Common myeloid progenitor, CD34-positive (primary cell): ENCODE measurements around the gene ZNFX1.
A peak's percentile ranks its signal among the peaks of the same experiment; 100 is the strongest.
"Not testable (repeated sequence)": the region's sequence is repeated elsewhere in the genome, so short reads cannot be mapped to it uniquely, and the experiment has no call there.

Experiments
- CTCF ChIA-PET: fragments of 350-600 bp; sonication (Branson Sonifier 250); formaldehyde crosslinking; loops from one replicate; lab custom pipeline; 2021; ENCODE audit warnings: antibody characterized with exemption; lab: Charles Lee
- POLR2A ChIA-PET: fragments of 350-600 bp; sonication (Branson Sonifier 250); formaldehyde crosslinking; loops from one replicate; lab custom pipeline; 2021; ENCODE audit warnings: antibody characterized with exemption; lab: Charles Lee
- DNase-seq, 3 donors: peaks; one replicate each; pipeline versions ENCODE4 v3.0.0 to v3.0.0-alpha.2; 2013
- H3K27ac ChIP-seq, 2 experiments: 1 replicate in 1 of 2; 2 replicates in 1 of 2; pipeline ENCODE4 v1.7.0; 2013; ENCODE audit warnings: inconsistent platforms in 2 of 2, low read length in 2 of 2, mild to moderate bottlenecking in 2 of 2, low read depth in 1 of 2, moderate library complexity in 1 of 2; ENCODE audit not compliant: severe bottlenecking in 2 of 2, insufficient read depth in 1 of 2, poor library complexity in 1 of 2
- H3K27me3 ChIP-seq, 5 experiments: replicated peaks in 2 of 5; 1 replicate in 3 of 5; 2 replicates in 2 of 5; pipeline versions ENCODE4 v1.6.1 to v1.7.0; 2013; ENCODE audit warnings: low read length in 4 of 5, mild to moderate bottlenecking in 2 of 5, moderate library complexity in 2 of 5, inconsistent platforms in 1 of 5; ENCODE audit not compliant: insufficient read depth in 5 of 5, control insufficient read depth in 4 of 5
- H3K36me3 ChIP-seq, 4 experiments: 1 replicate in 2 of 4; 2 replicates in 2 of 4; pipeline versions ENCODE4 v1.6.1 to v1.7.0; 2013; ENCODE audit warnings: low read length in 3 of 4, control low read depth in 1 of 4, mild to moderate bottlenecking in 1 of 4; ENCODE audit not compliant: control insufficient read depth in 4 of 4, insufficient read depth in 4 of 4
- H3K4me1 ChIP-seq, 4 experiments: 1 replicate in 3 of 4; 2 replicates in 1 of 4; pipeline versions ENCODE4 v1.6.1 to v1.7.1; 2013; ENCODE audit warnings: low read length in 3 of 4, mild to moderate bottlenecking in 3 of 4, control low read depth in 1 of 4, inconsistent platforms in 1 of 4, moderate library complexity in 1 of 4; ENCODE audit not compliant: control insufficient read depth in 4 of 4, insufficient read depth in 4 of 4; ENCODE audit errors: control extremely low read depth in 1 of 4
- H3K4me3 ChIP-seq, 7 experiments: 1 replicate in 4 of 7; 2 replicates in 3 of 7; pipeline versions ENCODE4 v1.5.1 to v1.7.0; 2013; ENCODE audit warnings: mild to moderate bottlenecking in 7 of 7, low read length in 6 of 7, moderate library complexity in 6 of 7, inconsistent platforms in 2 of 7, low read depth in 2 of 7, control low read depth in 1 of 7; ENCODE audit not compliant: insufficient read depth in 4 of 7, control insufficient read depth in 1 of 7; ENCODE audit errors: extremely low read depth in 1 of 7
- H3K9me3 ChIP-seq, 5 experiments: 1 replicate in 4 of 5; 2 replicates in 1 of 5; pipeline versions ENCODE4 v1.6.1 to v1.7.1; 2013; ENCODE audit warnings: low read length in 4 of 5, mild to moderate bottlenecking in 2 of 5, inconsistent platforms in 1 of 5, low read depth in 1 of 5, moderate library complexity in 1 of 5; ENCODE audit not compliant: control insufficient read depth in 4 of 5, insufficient read depth in 2 of 5; ENCODE audit errors: control extremely low read depth in 1 of 5
- WGBS: methylation state at CpG from one replicate; pipeline ENCODE4 v1.1.5; 2013; ENCODE audit not compliant: insufficient coverage; 5-methylcytosine and 5-hydroxymethylcytosine counted together

The ZNFX1 gene

GRCh38 chr20:49225896-49226295 is 52.0 kb downstream of the ZNFX1 start:
- Histone ChIP-seq H3K9me3 (no peaks in the 10 kb centered on the region), H3K4me1 (peaks cover 0 to 14% (median 13%) of the 10 kb centered on the region in 4 experiments), H3K27ac (no peak overlapping the region), H3K36me3 (peaks cover 21 to 76% (median 55%) of the 10 kb centered on the region in 4 experiments), H3K27me3 (no peaks in the 10 kb centered on the region), H3K4me3 (no peak overlapping the region)
- WGBS, result 92% methylated on average over 6 of the region's 7 CpGs
- POLR2A ChIA-PET, result no interaction called here
- no peak for DNase-seq
- CTCF ChIA-PET, result interaction anchor here (2.0 kb wide), 1 partner anchor 93 kb away, joined by 5 read pairs; no protein-coding TSS in a partner anchor

- peaks cover 17 to 36% (median 29%) of the 10 kb centered on the region in 4 experiments for H3K36me3 ChIP-seq
- H3K27ac ChIP-seq, result peak overlapping the region; percentile 93 to 94
- no peaks in the 10 kb centered on the region for H3K9me3 ChIP-seq
- no peak for DNase-seq
- ChIA-PET CTCF (interaction anchor here (0.6 to 9.4 kb wide), 3 partner anchors 10 to 85 kb away, joined by 3 to 104 read pairs (median 3); no protein-coding TSS in a partner anchor), POLR2A (interaction anchor here (0.8 kb wide), 1 partner anchor 32 kb away, joined by 4 read pairs; the partner anchor contains the start of gene STAU1)
- no peaks in the 10 kb centered on the region for H3K27me3 ChIP-seq
- 79% methylated on average over 23 of the region's 28 CpGs for WGBS
- H3K4me1 ChIP-seq, result peaks cover 6 to 22% (median 19%) of the 10 kb centered on the region in 4 experiments
- peak overlapping the region; percentile 49 to 100 (median 95) for H3K4me3 ChIP-seq
Measured at GRCh38 chr20:49219924-49220831, 57.7 kb downstream of the ZNFX1 start.

- DNase-seq, result peak; percentile 99
- 0% methylated on average over 42 of the region's 46 CpGs for WGBS
Measured at GRCh38 chr20:49219091-49219923, 58.5 kb downstream of the ZNFX1 start, which contains the start of gene DDX27. DDX27 (plus strand) TSS chr20:49219416; CDS start chr20:49219449, 33 bp downstream.

GRCh38 chr20:49218739-49219090 is 59.1 kb downstream of the ZNFX1 start:
- peaks cover 6 to 22% (median 19%) of the 10 kb centered on the region in 4 experiments for H3K4me1 ChIP-seq
- peak overlapping the region in 1 of 2 experiments; percentile 94 for H3K27ac ChIP-seq
- WGBS, result 100% methylated on average over 4 of the region's 13 CpGs
- H3K36me3 ChIP-seq, result peaks cover 9 to 21% (median 17%) of the 10 kb centered on the region in 4 experiments
- ChIA-PET CTCF (interaction anchor here (9.4 kb wide), 1 partner anchor 83 kb away, joined by 104 read pairs; no protein-coding TSS in a partner anchor), POLR2A (interaction anchor here (0.7 kb wide), 2 partner anchors 107 to 644 kb away, joined by 3 to 5 read pairs; no protein-coding TSS in a partner anchor)
- not testable (repeated sequence) for H3K27me3 ChIP-seq, DNase-seq, H3K9me3 ChIP-seq
- H3K4me3 ChIP-seq, result peak overlapping the region in 3 of 7 experiments; percentile 94 to 98 (median 96)

More at GRCh38 chr20:49219091-49219923, 58.5 kb downstream of the ZNFX1 start, which contains the start of gene DDX27:
- peaks cover 13 to 27% (median 20%) of the 10 kb centered on the region in 4 experiments for H3K36me3 ChIP-seq
- ChIA-PET CTCF (interaction anchor here (0.6 to 9.4 kb wide), 2 partner anchors 9 to 84 kb away, joined by 3 to 104 read pairs; no protein-coding TSS in a partner anchor), POLR2A (interaction anchor here (0.7 to 0.8 kb wide), 3 partner anchors 31 to 644 kb away, joined by 3 to 5 read pairs (median 4); partner anchors contain the start of gene STAU1)
- H3K9me3 ChIP-seq, result no peaks in the 10 kb centered on the region
- peak within 1 kb of the TSS; percentile 93 to 94 for H3K27ac ChIP-seq
- no peaks in the 10 kb centered on the region for H3K27me3 ChIP-seq
- H3K4me1 ChIP-seq, result peaks cover 6 to 22% (median 19%) of the 10 kb centered on the region in 4 experiments
- peak within 1 kb of the TSS; percentile 49 to 100 (median 95) for H3K4me3 ChIP-seq

- no peak overlapping the region for H3K27ac ChIP-seq
- peak; percentile 86 to 90 (median 89) for DNase-seq
- CTCF ChIA-PET, result interaction anchor here (0.7 to 9.4 kb wide), 24 partner anchors 10 to 392 kb away, joined by 3 to 104 read pairs (median 4); no protein-coding TSS in a partner anchor
- H3K36me3 ChIP-seq, result peaks cover 2 to 10% (median 7%) of the 10 kb centered on the region in 4 experiments
- POLR2A ChIA-PET, result interaction anchor here (0.8 to 0.9 kb wide), 2 partner anchors 38 to 84 kb away, joined by 3 to 6 read pairs; no protein-coding TSS in a partner anchor
- H3K9me3 ChIP-seq, result peaks cover 0 to under 1% (median 0%) of the 10 kb centered on the region in 5 experiments
- H3K27me3 ChIP-seq, result no peaks in the 10 kb centered on the region
- WGBS, result 5% methylated on average over 4 of the region's 11 CpGs
- H3K4me1 ChIP-seq, result peaks cover 6 to 22% (median 19%) of the 10 kb centered on the region in 4 experiments
- peak overlapping the region in 4 of 7 experiments; percentile 20 to 58 (median 48) for H3K4me3 ChIP-seq
Measured at GRCh38 chr20:49216991-49217578, 60.8 kb downstream of the ZNFX1 start.

- H3K4me1 ChIP-seq, result peaks cover 6 to 18% (median 15%) of the 10 kb centered on the region in 4 experiments
- no peak for DNase-seq
- ChIA-PET CTCF (interaction anchor here (1.1 to 9.4 kb wide), 5 partner anchors 10 to 86 kb away, joined by 3 to 104 read pairs (median 9); no protein-coding TSS in a partner anchor), POLR2A (no interaction called here)
- no peaks in the 10 kb centered on the region for H3K36me3 ChIP-seq
- H3K4me3 ChIP-seq, result no peak overlapping the region
- 94% methylated on average over 2 of the region's 3 CpGs for WGBS
- no peak overlapping the region for H3K27ac ChIP-seq
- H3K9me3 ChIP-seq, result peaks cover 0 to 7% (median 3%) of the 10 kb centered on the region in 5 experiments
- no peaks in the 10 kb centered on the region for H3K27me3 ChIP-seq
Measured at GRCh38 chr20:49215232-49215631, 62.6 kb downstream of the ZNFX1 start.
